Liver (tissue), 3 donors: ENCODE data around the gene MTLN.
"Not testable (repeated sequence)": the region's sequence is repeated elsewhere in the genome, so short reads cannot be mapped to it uniquely, and the experiment has no call there.

Experiments used
- EGR1 ChIP-seq, 2 donors: IDR thresholded peaks; 2 replicates each; pipeline ENCODE4 v1.6.1; 2016 to 2018; ENCODE audit warnings: antibody characterized with exemption in 2 of 2, low read depth in 2 of 2
- GABPA ChIP-seq, 2 donors: IDR thresholded peaks in 1 of 2; conservative IDR thresholded peaks in 1 of 2; 2 replicates each; pipeline ENCODE4 v1.6.1; 2016; ENCODE audit warnings: antibody characterized with exemption in 2 of 2, mild to moderate bottlenecking in 1 of 2, moderate library complexity in 1 of 2
- JUND ChIP-seq, 2 donors: IDR thresholded peaks; 2 replicates each; pipeline ENCODE4 v1.6.1; 2016; ENCODE audit warnings: antibody characterized with exemption in 2 of 2
- SP1 ChIP-seq: IDR thresholded peaks from 2 replicates; pipeline ENCODE4 v1.6.1; 2018; ENCODE audit warnings: antibody characterized with exemption, mild to moderate bottlenecking
- TF ChIP-seq, protein P1 (sequence below): fragments of 150-350 bp; IDR thresholded peaks from 2 replicates; pipeline ENCODE4 v1.5.1; 2017; ENCODE audit warnings: improper control_type of control experiment, low read depth, low read length; ENCODE audit not compliant: missing input control
- TF ChIP-seq, protein P2 (sequence below): IDR thresholded peaks from 2 replicates; pipeline ENCODE4 v1.6.1; 2016; ENCODE audit warnings: antibody characterized with exemption
- donor health status: healthy.
- donor health status: healthy.

DNA sequence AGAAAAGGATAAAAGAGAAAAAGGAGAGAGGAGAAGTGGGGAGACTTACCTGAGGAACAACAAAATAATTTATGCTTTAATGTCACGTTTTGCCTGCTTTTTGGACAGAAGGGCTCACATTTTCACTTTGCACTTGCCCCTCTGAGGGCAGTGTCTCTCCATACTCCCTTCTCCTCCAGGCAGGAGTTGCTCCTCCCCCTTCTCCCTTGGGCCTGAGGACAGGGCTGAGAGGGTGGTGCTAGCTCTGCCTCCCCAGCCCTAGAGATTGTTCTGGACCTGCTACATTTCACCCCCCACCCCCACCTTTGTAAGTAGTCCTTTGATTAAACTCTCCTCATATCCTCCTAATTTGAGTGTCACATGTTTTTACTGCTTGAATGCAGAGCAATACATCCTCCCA lies 17.5 kb upstream of the MTLN start:
- TF ChIP-seq, protein P1, sequence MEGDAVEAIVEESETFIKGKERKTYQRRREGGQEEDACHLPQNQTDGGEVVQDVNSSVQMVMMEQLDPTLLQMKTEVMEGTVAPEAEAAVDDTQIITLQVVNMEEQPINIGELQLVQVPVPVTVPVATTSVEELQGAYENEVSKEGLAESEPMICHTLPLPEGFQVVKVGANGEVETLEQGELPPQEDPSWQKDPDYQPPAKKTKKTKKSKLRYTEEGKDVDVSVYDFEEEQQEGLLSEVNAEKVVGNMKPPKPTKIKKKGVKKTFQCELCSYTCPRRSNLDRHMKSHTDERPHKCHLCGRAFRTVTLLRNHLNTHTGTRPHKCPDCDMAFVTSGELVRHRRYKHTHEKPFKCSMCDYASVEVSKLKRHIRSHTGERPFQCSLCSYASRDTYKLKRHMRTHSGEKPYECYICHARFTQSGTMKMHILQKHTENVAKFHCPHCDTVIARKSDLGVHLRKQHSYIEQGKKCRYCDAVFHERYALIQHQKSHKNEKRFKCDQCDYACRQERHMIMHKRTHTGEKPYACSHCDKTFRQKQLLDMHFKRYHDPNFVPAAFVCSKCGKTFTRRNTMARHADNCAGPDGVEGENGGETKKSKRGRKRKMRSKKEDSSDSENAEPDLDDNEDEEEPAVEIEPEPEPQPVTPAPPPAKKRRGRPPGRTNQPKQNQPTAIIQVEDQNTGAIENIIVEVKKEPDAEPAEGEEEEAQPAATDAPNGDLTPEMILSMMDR = not testable (repeated sequence)
- not testable (repeated sequence) for TF ChIP-seq SP1; JUND (IDR thresholded peaks at IDR 0.05); EGR1 (IDR thresholded peaks at IDR 0.05; ENCODE audit: low read depth in 2 of 2); GABPA (IDR thresholded peaks at IDR 0.05 in 1 of 2, conservative IDR thresholded peaks at IDR 0.05 in 1 of 2)
- TF ChIP-seq, protein P2, sequence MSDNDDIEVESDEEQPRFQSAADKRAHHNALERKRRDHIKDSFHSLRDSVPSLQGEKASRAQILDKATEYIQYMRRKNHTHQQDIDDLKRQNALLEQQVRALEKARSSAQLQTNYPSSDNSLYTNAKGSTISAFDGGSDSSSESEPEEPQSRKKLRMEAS = not testable (repeated sequence)
